Measurements from ENCODE around the gene RAB5B. TPM values are rescaled to one million over a fixed set of nuclear protein-coding genes. Genes with fewer than 3 reads are reported as not detected.

RAB5B gene
- total RNA-seq, 1 experiment from 2014 or later: 48.4 TPM

DNA sequence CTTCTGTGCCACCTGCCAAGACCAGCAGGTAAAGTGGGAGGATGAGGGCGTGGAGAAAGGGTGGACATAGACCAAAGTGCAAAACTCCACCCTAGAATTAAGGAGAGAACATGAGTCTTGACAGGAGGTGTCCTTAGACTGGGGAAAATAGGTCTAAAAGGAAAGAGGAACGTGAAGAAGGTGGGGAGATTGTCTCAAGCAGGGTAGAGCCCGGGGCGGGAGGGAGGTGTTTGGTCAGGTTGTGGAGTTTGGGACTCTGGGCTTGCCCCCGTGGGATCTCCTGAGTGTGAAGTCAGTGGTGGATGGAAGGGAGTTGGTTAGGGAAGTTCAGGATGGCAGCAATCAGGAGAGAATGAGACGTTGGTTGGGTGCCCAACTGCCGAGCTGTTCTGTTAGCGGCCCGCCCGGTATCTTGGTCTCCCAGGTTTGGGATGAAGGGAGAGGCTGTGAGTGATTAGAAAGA lies 42.5 kb upstream of the RAB5B start:
- Histone ChIP-seq H2BK5ac (ENCODE audit: insufficient read length, low read length) (no peak overlapping the region), H3K14ac (ENCODE audit: insufficient read depth, low read length) (no peak overlapping the region), H2AK5ac (ENCODE audit: insufficient read length, low read length) (no peak overlapping the region), H3K4ac (ENCODE audit: low read depth, low read length) (no peak overlapping the region), H3K4me1 (ENCODE audit: insufficient read depth, low read length) (peaks cover 6% of the 10 kb centered on the region; the same call in 1 of the 2 replicates), H4K8ac (replicated peaks; ENCODE audit: insufficient read length, low read depth, low read length) (no peak overlapping the region), H2BK20ac (ENCODE audit: low read depth, low read length, poor library complexity, severe bottlenecking) (no peak overlapping the region), H2BK120ac (ENCODE audit: low read depth, low read length, poor library complexity, severe bottlenecking) (no peak overlapping the region), H3K23ac (ENCODE audit: insufficient read length, low read depth, low read length) (no peak overlapping the region), H3K23me2 (ENCODE audit: insufficient read length, low read depth, low read length, poor library complexity, severe bottlenecking) (peaks cover 18% of the 10 kb centered on the region), H3K9me3 (ENCODE audit: control insufficient read depth, low read depth, low read length) (no peaks in the 10 kb centered on the region), H3K79me2 (ENCODE audit: insufficient read depth, low read length) (peaks cover under 1% of the 10 kb centered on the region; the same call in 1 of the 2 replicates), H2AFZ (ENCODE audit: low read length) (no peak overlapping the region), H4K20me1 (ENCODE audit: control insufficient read depth, insufficient read depth, insufficient read length) (no peaks in the 10 kb centered on the region), H2BK12ac (ENCODE audit: insufficient read length, low read depth, low read length) (no peak overlapping the region), H3K9ac (ENCODE audit: extremely low read depth, insufficient read length, low read length) (peak overlapping the region; percentile 9), H3K79me1 (ENCODE audit: insufficient read depth, low read depth, low read length, poor library complexity, severe bottlenecking) (no peaks in the 10 kb centered on the region), H3T11ph (ENCODE audit: low read length) (no peak overlapping the region), H2BK15ac (ENCODE audit: low read depth, low read length) (no peak overlapping the region), H3K4me2 (ENCODE audit: insufficient read depth, insufficient read length, low read length) (peak overlapping the region; percentile 88), H3K56ac (ENCODE audit: insufficient read length, low read depth, low read length) (no peak overlapping the region), H3K18ac (ENCODE audit: insufficient read length, low read depth, low read length) (no peak overlapping the region), H3K27me3 (ENCODE audit: insufficient read depth, low read length) (peaks cover 4% of the 10 kb centered on the region; the same call in 1 of the 2 replicates), H3K27ac (ENCODE audit: insufficient read length, low read depth, low read length) (no peak overlapping the region), H4K5ac (ENCODE audit: insufficient read length, low read depth, low read length) (no peak overlapping the region), H4K91ac (ENCODE audit: insufficient read length, low read depth, low read length) (no peak overlapping the region)
- no peak for DNase-seq
- TF ChIP-seq, protein P1, sequence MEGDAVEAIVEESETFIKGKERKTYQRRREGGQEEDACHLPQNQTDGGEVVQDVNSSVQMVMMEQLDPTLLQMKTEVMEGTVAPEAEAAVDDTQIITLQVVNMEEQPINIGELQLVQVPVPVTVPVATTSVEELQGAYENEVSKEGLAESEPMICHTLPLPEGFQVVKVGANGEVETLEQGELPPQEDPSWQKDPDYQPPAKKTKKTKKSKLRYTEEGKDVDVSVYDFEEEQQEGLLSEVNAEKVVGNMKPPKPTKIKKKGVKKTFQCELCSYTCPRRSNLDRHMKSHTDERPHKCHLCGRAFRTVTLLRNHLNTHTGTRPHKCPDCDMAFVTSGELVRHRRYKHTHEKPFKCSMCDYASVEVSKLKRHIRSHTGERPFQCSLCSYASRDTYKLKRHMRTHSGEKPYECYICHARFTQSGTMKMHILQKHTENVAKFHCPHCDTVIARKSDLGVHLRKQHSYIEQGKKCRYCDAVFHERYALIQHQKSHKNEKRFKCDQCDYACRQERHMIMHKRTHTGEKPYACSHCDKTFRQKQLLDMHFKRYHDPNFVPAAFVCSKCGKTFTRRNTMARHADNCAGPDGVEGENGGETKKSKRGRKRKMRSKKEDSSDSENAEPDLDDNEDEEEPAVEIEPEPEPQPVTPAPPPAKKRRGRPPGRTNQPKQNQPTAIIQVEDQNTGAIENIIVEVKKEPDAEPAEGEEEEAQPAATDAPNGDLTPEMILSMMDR (conservative IDR thresholded peaks at IDR 0.05): no peak
- Mint-ChIP-seq H3K4me1 (peaks cover 30 to 32% of the 10 kb centered on the region in 2 experiments), H3K27ac (peak overlapping the region in 2 of 3 experiments; percentile 6 to 85; a peak in 4 of 7 replicates), H3K4me3 (peak overlapping the region; percentile 82), H3K36me3 (ENCODE audit: insufficient read depth in 1 of 3, low read depth in 3 of 3) (no peaks in the 10 kb centered on the region), H3K27me3 (ENCODE audit: low read depth) (peaks cover 32% of the 10 kb centered on the region), H3K9me3 (no peaks in the 10 kb centered on the region; a peak in 1 of 5 replicates)
- no CpG with 5 or more reads among the region's 10 CpGs for WGBS (ENCODE audit: extremely low coverage, insufficient read length, low lambda C conversion rate)
